ENCODE measurements around the gene INO80E.

Gene INO80E

GRCh38 chr16:29999605-30000004, 3.6 kb downstream of the INO80E start:
- no peaks in the 10 kb centered on the region for H3K27me3 ChIP-seq (replicated peaks)
- no peak overlapping the region for H3K4me3 ChIP-seq (ENCODE audit: low read depth, low read length)
- H3K27ac ChIP-seq = no peak overlapping the region
- no peaks in the 10 kb centered on the region for H3K36me3 ChIP-seq (replicated peaks)
- DNase-seq = no peak
- TF ChIP-seq, protein P1, sequence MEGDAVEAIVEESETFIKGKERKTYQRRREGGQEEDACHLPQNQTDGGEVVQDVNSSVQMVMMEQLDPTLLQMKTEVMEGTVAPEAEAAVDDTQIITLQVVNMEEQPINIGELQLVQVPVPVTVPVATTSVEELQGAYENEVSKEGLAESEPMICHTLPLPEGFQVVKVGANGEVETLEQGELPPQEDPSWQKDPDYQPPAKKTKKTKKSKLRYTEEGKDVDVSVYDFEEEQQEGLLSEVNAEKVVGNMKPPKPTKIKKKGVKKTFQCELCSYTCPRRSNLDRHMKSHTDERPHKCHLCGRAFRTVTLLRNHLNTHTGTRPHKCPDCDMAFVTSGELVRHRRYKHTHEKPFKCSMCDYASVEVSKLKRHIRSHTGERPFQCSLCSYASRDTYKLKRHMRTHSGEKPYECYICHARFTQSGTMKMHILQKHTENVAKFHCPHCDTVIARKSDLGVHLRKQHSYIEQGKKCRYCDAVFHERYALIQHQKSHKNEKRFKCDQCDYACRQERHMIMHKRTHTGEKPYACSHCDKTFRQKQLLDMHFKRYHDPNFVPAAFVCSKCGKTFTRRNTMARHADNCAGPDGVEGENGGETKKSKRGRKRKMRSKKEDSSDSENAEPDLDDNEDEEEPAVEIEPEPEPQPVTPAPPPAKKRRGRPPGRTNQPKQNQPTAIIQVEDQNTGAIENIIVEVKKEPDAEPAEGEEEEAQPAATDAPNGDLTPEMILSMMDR (IDR thresholded peaks at IDR 0.05; ENCODE audit: low read depth, low read length, missing control alignments) = no peak
- in situ Hi-C loops (cut with HindIII; ENCODE audit: low pct_ligation_motif_present, low sequenced_read_pairs) = no loop called here

DNA sequence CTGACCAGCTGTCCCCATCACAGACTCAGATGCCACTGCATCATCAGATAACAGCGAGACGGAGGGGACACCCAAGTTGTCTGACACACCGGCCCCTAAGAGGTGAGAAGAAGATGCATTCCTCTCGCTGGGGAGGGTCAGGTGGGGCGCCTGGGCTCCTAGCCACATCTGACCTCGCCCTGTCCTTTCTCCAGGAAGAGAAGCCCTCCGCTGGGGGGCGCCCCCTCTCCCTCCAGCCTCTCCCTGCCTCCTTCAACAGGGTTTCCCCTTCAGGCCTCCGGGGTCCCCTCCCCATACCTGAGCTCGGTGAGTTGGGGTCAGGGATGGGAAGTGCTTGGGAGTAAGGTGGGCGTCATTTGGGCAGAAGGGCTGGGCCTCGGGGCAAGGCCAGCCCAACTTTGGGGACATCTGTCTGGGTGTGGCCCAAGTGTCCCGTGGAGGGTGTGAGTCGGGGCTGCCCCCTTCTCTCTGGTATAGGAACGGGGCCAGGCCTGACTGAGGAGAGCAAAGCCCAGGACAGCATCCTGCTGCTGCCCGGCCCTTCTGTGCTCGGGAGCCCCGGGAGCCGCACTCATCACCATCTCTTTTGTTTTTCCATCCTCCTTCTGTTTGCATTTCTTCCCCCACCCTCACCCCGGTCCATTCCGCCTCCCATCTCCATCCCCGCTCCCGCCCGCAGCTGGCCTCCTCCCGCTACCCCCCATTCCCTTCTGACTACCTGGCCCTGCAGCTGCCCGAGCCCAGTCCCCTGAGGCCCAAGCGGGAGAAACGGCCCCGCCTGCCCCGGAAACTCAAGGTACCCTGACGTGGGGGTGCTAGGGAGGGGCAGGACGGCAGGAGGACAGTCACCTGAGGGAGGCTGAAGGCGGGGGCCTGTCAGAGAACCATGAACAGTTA, 4.9 kb downstream of the INO80E start:
- no peaks in the 10 kb centered on the region for H3K27me3 ChIP-seq (replicated peaks)
- in situ Hi-C loops (cut with HindIII; ENCODE audit: low pct_ligation_motif_present, low sequenced_read_pairs) = no loop called here
- no peak overlapping the region for H3K27ac ChIP-seq
- no peaks in the 10 kb centered on the region for H3K36me3 ChIP-seq (replicated peaks)
- TF ChIP-seq, protein P1 (IDR thresholded peaks at IDR 0.05; ENCODE audit: low read depth, low read length, missing control alignments) = peak; percentile 38
- DNase-seq = no peak
- no peak overlapping the region for H3K4me3 ChIP-seq (ENCODE audit: low read depth, low read length)

- no peaks in the 10 kb centered on the region for H3K36me3 ChIP-seq (replicated peaks)
- in situ Hi-C loops (cut with HindIII; ENCODE audit: low pct_ligation_motif_present, low sequenced_read_pairs) = no loop called here
- H3K27ac ChIP-seq = no peak overlapping the region
- no peak overlapping the region for H3K4me3 ChIP-seq (ENCODE audit: low read depth, low read length)
- TF ChIP-seq, protein P1 (IDR thresholded peaks at IDR 0.05; ENCODE audit: low read depth, low read length, missing control alignments) = no peak
- no peaks in the 10 kb centered on the region for H3K27me3 ChIP-seq (replicated peaks)
- no peak for DNase-seq
Measured at GRCh38 chr16:30002614-30003346, 6.7 kb downstream of the INO80E start.

DNA sequence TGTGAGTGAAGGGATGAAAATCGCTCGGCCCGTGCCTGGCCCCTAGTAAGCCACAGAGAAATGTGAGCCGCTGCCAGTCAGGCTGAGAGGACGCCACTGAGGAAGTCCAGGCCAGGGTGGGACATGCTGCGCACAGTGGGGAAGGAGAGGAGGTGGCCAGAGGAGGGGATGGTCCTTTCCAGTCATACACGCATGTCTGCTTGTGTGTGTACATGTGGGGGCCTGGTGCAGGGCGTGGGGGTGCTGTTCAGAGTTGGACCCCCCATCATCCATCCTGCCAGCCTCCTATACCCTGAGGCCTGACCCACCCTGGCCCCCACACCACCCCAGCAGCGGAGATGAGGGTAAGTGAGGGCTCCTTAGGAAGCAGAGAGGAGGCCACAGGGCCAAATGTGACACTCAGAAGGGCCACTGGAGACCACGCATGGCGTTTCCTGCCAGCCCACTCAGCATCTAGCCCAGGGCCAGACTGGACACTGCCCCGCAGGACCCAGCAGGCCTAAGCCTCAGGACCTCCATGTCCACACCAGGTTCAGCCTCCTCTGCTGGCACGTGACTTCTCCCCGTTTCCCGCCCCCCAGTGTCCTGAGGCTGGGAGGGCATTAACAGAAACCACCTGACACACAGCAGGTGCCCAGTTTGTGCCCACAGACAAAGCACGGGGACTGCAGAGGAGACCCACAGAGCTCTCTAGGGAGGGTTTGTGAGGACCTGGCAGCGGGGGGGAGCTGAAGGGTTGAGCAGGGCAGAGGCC, 7.8 kb downstream of the INO80E start:
- Histone ChIP-seq H3K4me3 (ENCODE audit: low read depth, low read length) (no peak overlapping the region), H3K27ac (no peak overlapping the region), H3K36me3 (replicated peaks) (no peaks in the 10 kb centered on the region), H3K27me3 (replicated peaks) (no peaks in the 10 kb centered on the region)
- TF ChIP-seq, protein P1 (IDR thresholded peaks at IDR 0.05; ENCODE audit: low read depth, low read length, missing control alignments) = no peak
- no peak for DNase-seq
- in situ Hi-C loops (cut with HindIII; ENCODE audit: low pct_ligation_motif_present, low sequenced_read_pairs) = no loop called here

DNA sequence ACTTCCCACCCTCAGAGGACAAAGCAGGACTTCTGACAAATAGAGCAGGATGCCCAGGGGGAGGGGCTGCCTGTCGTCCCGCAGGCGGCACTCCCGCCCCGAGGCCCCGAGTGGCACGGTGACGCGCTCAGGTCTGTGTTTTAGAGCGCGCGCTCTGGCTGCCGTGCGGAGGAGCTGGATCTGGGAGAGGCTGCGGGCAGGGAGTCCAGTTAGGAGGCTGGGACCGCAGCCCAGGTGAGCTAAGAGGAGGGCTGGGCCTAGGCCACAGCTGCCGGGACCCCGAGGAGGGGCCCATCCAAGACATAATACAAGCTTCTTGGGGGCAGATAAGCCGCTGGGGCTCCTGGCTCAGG, 8.4 kb downstream of the INO80E start:
- TF ChIP-seq, protein P1 (IDR thresholded peaks at IDR 0.05; ENCODE audit: low read depth, low read length, missing control alignments) = no peak
- no peaks in the 10 kb centered on the region for H3K36me3 ChIP-seq (replicated peaks)

More for the DNA sequence above, 8.4 kb downstream of the INO80E start:
- Histone ChIP-seq H3K27ac (no peak overlapping the region), H3K4me3 (ENCODE audit: low read depth, low read length) (no peak overlapping the region), H3K27me3 (replicated peaks) (no peaks in the 10 kb centered on the region)
- DNase-seq = no peak
- in situ Hi-C loops (cut with HindIII; ENCODE audit: low pct_ligation_motif_present, low sequenced_read_pairs) = no loop called here
